Brain microvascular endothelial cell (primary cell): Measurements from ENCODE around the gene FBLN7.
A peak's percentile ranks its signal among the peaks of the same experiment; 100 is the strongest.
"Not testable (repeated sequence)": the region's sequence is repeated elsewhere in the genome, so short reads cannot be mapped to it uniquely, and the experiment has no call there.

Source experiments
- DNase-seq: peaks from one replicate; pipeline ENCODE4 v3.0.0-alpha.2; 2020
- H3K27ac ChIP-seq: fragments of 250-450 bp; sonication (Bioruptor Pico); 2 replicates; pipeline ENCODE4 v1.5.1; 2020; ENCODE audit warnings: mild to moderate bottlenecking, moderate library complexity
- H3K27me3 ChIP-seq: fragments of 250-450 bp; sonication (Bioruptor Pico); replicated peaks from 2 replicates; pipeline ENCODE4 v1.5.1; 2020; ENCODE audit warnings: mild to moderate bottlenecking
- H3K36me3 ChIP-seq: fragments of 250-450 bp; sonication (Bioruptor Pico); replicated peaks from 2 replicates; pipeline ENCODE4 v1.5.1; 2020; ENCODE audit warnings: mild to moderate bottlenecking
- H3K4me3 ChIP-seq: 2 replicates; pipeline ENCODE4 v1.5.1; 2011; ENCODE audit warnings: low read depth, mild to moderate bottlenecking, control low read depth, low read length, moderate library complexity
- CTCF ChIP-seq: IDR thresholded peaks from 2 replicates; pipeline ENCODE4 v1.5.1; 2011; ENCODE audit warnings: low read depth, mild to moderate bottlenecking, moderate library complexity, low read length, control low read depth, inconsistent platforms; ENCODE audit errors: missing control alignments
- in situ Hi-C: cut with HindIII; loops from 2 replicates; pipeline ENCODE4 v1.10.0; 2017; ENCODE audit warnings: low sequenced_read_pairs, low pct_ligation_motif_present

The FBLN7 gene

GRCh38 chr2:112096098-112096497, 42.1 kb upstream of the FBLN7 start:
- no peak for TF ChIP-seq CTCF
- DNase-seq = no peak
- H3K27me3 ChIP-seq = no peaks in the 10 kb centered on the region
- H3K4me3 ChIP-seq = no peak overlapping the region
- H3K27ac ChIP-seq = no peak overlapping the region
- peaks cover 32% of the 10 kb centered on the region for H3K36me3 ChIP-seq
- in situ Hi-C loops = no loop called here

GRCh38 chr2:112108178-112108832, 29.9 kb upstream of the FBLN7 start:
- no peak for DNase-seq
- H3K36me3 ChIP-seq = peaks cover 56% of the 10 kb centered on the region
- no peaks in the 10 kb centered on the region for H3K27me3 ChIP-seq
- no peak for TF ChIP-seq CTCF
- H3K4me3 ChIP-seq = no peak overlapping the region
- in situ Hi-C loops = no loop called here
- H3K27ac ChIP-seq = no peak overlapping the region

GRCh38 chr2:112109278-112109677, 28.9 kb upstream of the FBLN7 start:
- H3K36me3 ChIP-seq = peaks cover 53% of the 10 kb centered on the region
- no peak overlapping the region for H3K4me3 ChIP-seq
- TF ChIP-seq CTCF = no peak
- in situ Hi-C loops = no loop called here
- DNase-seq = no peak
- no peaks in the 10 kb centered on the region for H3K27me3 ChIP-seq
- H3K27ac ChIP-seq = no peak overlapping the region

GRCh38 chr2:112110966-112111365, 27.2 kb upstream of the FBLN7 start:
- no peak for TF ChIP-seq CTCF
- H3K36me3 ChIP-seq = peaks cover 48% of the 10 kb centered on the region
- no peak for DNase-seq

GRCh38 chr2:112113354-112113753, 24.8 kb upstream of the FBLN7 start:
- DNase-seq, H3K27ac ChIP-seq, H3K27me3 ChIP-seq, in situ Hi-C loops, H3K4me3 ChIP-seq: not testable (repeated sequence)
- H3K36me3 ChIP-seq = peaks cover 53% of the 10 kb centered on the region

More at GRCh38 chr2:112110966-112111365, 27.2 kb upstream of the FBLN7 start:
- in situ Hi-C loops = no loop called here
- Histone ChIP-seq H3K27ac (no peak overlapping the region), H3K27me3 (no peaks in the 10 kb centered on the region), H3K4me3 (no peak overlapping the region)

- Histone ChIP-seq H3K27me3 (no peaks in the 10 kb centered on the region), H3K27ac (no peak overlapping the region), H3K4me3 (no peak overlapping the region), H3K36me3 (peaks cover 34% of the 10 kb centered on the region)
- in situ Hi-C loops = no loop called here
- DNase-seq = no peak
- peak; percentile 44 for TF ChIP-seq CTCF
These were observed 20.0 kb upstream of the FBLN7 start for GRCh38 chr2:112118148-112118547.
